AG09309 (cell line): ENCODE data around the gene SPN.
A peak's percentile ranks its signal among the peaks of the same experiment; 100 is the strongest.
"Not testable (repeated sequence)": the region's sequence is repeated elsewhere in the genome, so short reads cannot be mapped to it uniquely, and the experiment has no call there.

Experiments
- DNase-seq: peaks from one replicate; pipeline ENCODE4 v3.0.0-alpha.2; 2010; ENCODE audit warnings: low read depth
- H3K4me3 ChIP-seq: 2 replicates; pipeline ENCODE4 v1.5.1; 2011; ENCODE audit warnings: mild to moderate bottlenecking, low read depth, low read length, moderate library complexity; ENCODE audit not compliant: control insufficient read depth
- CTCF ChIP-seq: IDR thresholded peaks from 2 replicates; pipeline ENCODE4 v1.5.1; 2011; ENCODE audit warnings: mild to moderate bottlenecking, low read depth, low read length, inconsistent platforms; ENCODE audit not compliant: insufficient read depth, control insufficient read depth; ENCODE audit errors: missing control alignments

SPN gene

GRCh38 chr16:29708917-29709600 is 46.0 kb downstream of the SPN start:
- no peak for DNase-seq
- no peak overlapping the region for H3K4me3 ChIP-seq
- TF ChIP-seq CTCF = no peak

- not testable (repeated sequence) for DNase-seq, H3K4me3 ChIP-seq
Measured at GRCh38 chr16:29709657-29710056, 46.6 kb downstream of the SPN start.

GRCh38 chr16:29710227-29711219 is 47.5 kb downstream of the SPN start:
- no peak overlapping the region for H3K4me3 ChIP-seq
- DNase-seq = peak; percentile 40
- TF ChIP-seq CTCF = peak; percentile 56

- no peak for DNase-seq
- TF ChIP-seq CTCF = no peak
Measured at GRCh38 chr16:29712809-29713208, 49.8 kb downstream of the SPN start.

GRCh38 chr16:29714396-29714795 is 51.3 kb downstream of the SPN start:
- TF ChIP-seq CTCF = no peak
- no peak overlapping the region for H3K4me3 ChIP-seq
- DNase-seq = no peak

More at GRCh38 chr16:29712809-29713208, 49.8 kb downstream of the SPN start:
- H3K4me3 ChIP-seq = no peak overlapping the region

GRCh38 chr16:29714972-29715371 is 51.9 kb downstream of the SPN start:
- DNase-seq = no peak
- H3K4me3 ChIP-seq = no peak overlapping the region
- TF ChIP-seq CTCF = no peak

- no peak for TF ChIP-seq CTCF
- no peak overlapping the region for H3K4me3 ChIP-seq
- DNase-seq = no peak
Measured at GRCh38 chr16:29717113-29717512, 54.1 kb downstream of the SPN start.
